IMR-90 (cell line): ENCODE data around the gene USP24. TPM values are rescaled to one million over a fixed set of nuclear protein-coding genes. Genes with fewer than 3 reads are reported as not detected.

Source experiments
- ATAC-seq: fragments of 200-7000 bp; cut with Tn5 transposase; 2 replicates; pipeline ENCODE4 v1.9.1; 2020; ENCODE audit warnings: low read depth, mild to moderate bottlenecking, moderate library complexity
- BruUV-seq: library from RNA; stranded (reverse); fragments of 400-500 nt; replicated peaks from 2 replicates; lab custom pipeline; 2021; lab: Mats Ljungman, UMichigan
- CTCF ChIA-PET: fragments of 300-600 bp; formaldehyde crosslinking; extraction: SDS; loops from one replicate; lab custom pipeline; 2021; ENCODE audit warnings: antibody characterized with exemption; lab: Yijun Ruan, JAX
- POLR2A ChIA-PET: fragments of 300-600 bp; sonication (Branson Sonifier 250); formaldehyde crosslinking; loops from one replicate; lab custom pipeline; 2022; ENCODE audit warnings: antibody characterized with exemption; ENCODE audit not compliant: unreplicated experiment; lab: Charles Lee
- DNase-seq: peaks from one replicate; pipeline ENCODE4 v3.0.0; 2013
- H2AFZ ChIP-seq: replicated peaks from 2 replicates; pipeline ENCODE3; 2013; ENCODE audit warnings: low read length, mild to moderate bottlenecking; ENCODE audit not compliant: poor library complexity
- H2AK5ac ChIP-seq: 2 replicates; pipeline ENCODE4 v1.6.1; 2013; ENCODE audit warnings: low read depth, low read length, inconsistent platforms
- H2AK9ac ChIP-seq: replicated peaks from 2 replicates; pipeline ENCODE3; 2013; ENCODE audit warnings: mild to moderate bottlenecking, low read depth, low read length, moderate library complexity; ENCODE audit not compliant: poor library complexity
- H2BK120ac ChIP-seq: 2 replicates; pipeline ENCODE4 v1.6.1; 2013; ENCODE audit warnings: low read depth, low read length, inconsistent platforms
- H2BK15ac ChIP-seq: 3 replicates; pipeline ENCODE4 v1.6.1; 2013; ENCODE audit warnings: low read depth, low read length, inconsistent platforms
- H2BK20ac ChIP-seq: 2 replicates; pipeline ENCODE4 v1.6.1; 2013; ENCODE audit warnings: low read depth, mild to moderate bottlenecking, inconsistent platforms, low read length, moderate library complexity
- H2BK5ac ChIP-seq: 2 replicates; pipeline ENCODE4 v1.6.1; 2013; ENCODE audit warnings: mild to moderate bottlenecking, low read depth, low read length, inconsistent platforms; ENCODE audit not compliant: poor library complexity, severe bottlenecking
- H3K14ac ChIP-seq: replicated peaks from 2 replicates; pipeline ENCODE4 v1.6.1; 2013; ENCODE audit warnings: low read depth, low read length, inconsistent platforms
- H3K18ac ChIP-seq: 2 replicates; pipeline ENCODE4 v1.6.1; 2013; ENCODE audit warnings: low read depth, low read length, control low read depth
- H3K23ac ChIP-seq: 2 replicates; pipeline ENCODE4 v1.6.1; 2013; ENCODE audit warnings: low read depth, low read length, inconsistent platforms
- H3K27ac ChIP-seq: 2 replicates; pipeline ENCODE4 v1.5.1; 2013; ENCODE audit warnings: mild to moderate bottlenecking, control low read depth, low read length; ENCODE audit not compliant: insufficient read depth
- H3K27me3 ChIP-seq: 2 replicates; pipeline ENCODE4 v1.6.1; 2013; ENCODE audit warnings: low read length; ENCODE audit not compliant: control insufficient read depth, insufficient read depth
- H3K36me3 ChIP-seq: 2 replicates; pipeline ENCODE4 v1.6.1; 2013; ENCODE audit warnings: low read length, mixed read lengths; ENCODE audit not compliant: control insufficient read depth, insufficient read depth
- H3K4ac ChIP-seq: 2 replicates; pipeline ENCODE4 v1.6.1; 2013; ENCODE audit warnings: low read depth, low read length, inconsistent platforms
- H3K4me1 ChIP-seq: 2 replicates; pipeline ENCODE4 v1.6.1; 2013; ENCODE audit warnings: low read length, mixed read lengths; ENCODE audit not compliant: control insufficient read depth, insufficient read depth
- H3K4me2 ChIP-seq: 2 replicates; pipeline ENCODE4 v1.6.1; 2013; ENCODE audit warnings: low read depth, mild to moderate bottlenecking, control low read depth, low read length, moderate library complexity
- H3K4me3 ChIP-seq: 2 replicates; pipeline ENCODE4 v1.5.1; 2013; ENCODE audit warnings: low read depth, mild to moderate bottlenecking, control low read depth, low read length, moderate library complexity; ENCODE audit not compliant: insufficient read depth
- H3K56ac ChIP-seq: 2 replicates; pipeline ENCODE4 v1.6.1; 2013; ENCODE audit warnings: low read length, inconsistent platforms; ENCODE audit not compliant: insufficient read depth; ENCODE audit errors: extremely low read depth
- H3K79me1 ChIP-seq, 2 experiments: 2 replicates each; pipeline ENCODE4 v1.6.1; 2013; ENCODE audit warnings: low read length in 2 of 2, inconsistent platforms in 1 of 2, low read depth in 1 of 2
- H3K9ac ChIP-seq: 2 replicates; pipeline ENCODE4 v1.6.1; 2013; ENCODE audit warnings: low read depth, low read length, control low read depth
- H3K9me1 ChIP-seq: 2 replicates; pipeline ENCODE4 v1.6.1; 2013; ENCODE audit warnings: low read length, inconsistent platforms; ENCODE audit not compliant: insufficient read depth
- H3K9me3 ChIP-seq: 2 replicates; pipeline ENCODE4 v1.6.1; 2013; ENCODE audit warnings: low read length; ENCODE audit not compliant: control insufficient read depth, insufficient read depth
- H4K20me1 ChIP-seq: 2 replicates; pipeline ENCODE4 v1.6.1; 2013; ENCODE audit warnings: low read length, inconsistent platforms; ENCODE audit not compliant: insufficient read depth
- H4K5ac ChIP-seq: 2 replicates; pipeline ENCODE4 v1.6.1; 2013; ENCODE audit warnings: mild to moderate bottlenecking, low read depth, low read length, control low read depth
- H4K8ac ChIP-seq, 2 experiments: 2 replicates each; pipeline ENCODE4 v1.6.1; 2013; ENCODE audit warnings: low read depth in 2 of 2, low read length in 2 of 2, control low read depth in 1 of 2, inconsistent platforms in 1 of 2
- H4K91ac ChIP-seq: 2 replicates; pipeline ENCODE4 v1.6.1; 2013; ENCODE audit warnings: low read depth, low read length, inconsistent platforms; ENCODE audit not compliant: insufficient read depth
- BHLHE40 ChIP-seq: fragments of 150-350 bp; IDR thresholded peaks from 2 replicates; pipeline ENCODE4 v1.6.1; 2016; ENCODE audit warnings: mild to moderate bottlenecking, low read depth, low read length
- CEBPB ChIP-seq: IDR thresholded peaks from 2 replicates; pipeline ENCODE4 v1.6.1; 2012; ENCODE audit warnings: low read depth, low read length, improper control_type of control experiment
- CHD1 ChIP-seq: IDR thresholded peaks from 2 replicates; pipeline ENCODE4 v1.6.1; 2012; ENCODE audit warnings: low read depth, low read length, improper control_type of control experiment
- FOS ChIP-seq: fragments of 150-350 bp; IDR thresholded peaks from 2 replicates; pipeline ENCODE4 v1.6.1; 2016; ENCODE audit warnings: low read depth, low read length
- MAFK ChIP-seq: IDR thresholded peaks from 2 replicates; pipeline ENCODE4 v1.6.1; 2012; ENCODE audit warnings: low read depth, low read length, improper control_type of control experiment
- MAZ ChIP-seq: IDR thresholded peaks from 2 replicates; pipeline ENCODE4 v1.6.1; 2012; ENCODE audit warnings: low read depth, mild to moderate bottlenecking, low read length, improper control_type of control experiment, moderate library complexity, borderline replicate concordance
- MXI1 ChIP-seq: IDR thresholded peaks from 2 replicates; pipeline ENCODE4 v1.6.1; 2012; ENCODE audit warnings: low read depth, mild to moderate bottlenecking, low read length, moderate library complexity, borderline replicate concordance
- NFE2L2 ChIP-seq: fragments of 150-350 bp; IDR thresholded peaks from 2 replicates; pipeline ENCODE4 v1.6.1; 2016; ENCODE audit warnings: low read depth, mild to moderate bottlenecking, low read length
- POLR2A ChIP-seq: IDR thresholded peaks from 2 replicates; pipeline ENCODE4 v1.6.1; 2012; ENCODE audit warnings: mild to moderate bottlenecking, low read depth, low read length
- RAD21 ChIP-seq: IDR thresholded peaks from 2 replicates; pipeline ENCODE4 v1.6.1; 2012; ENCODE audit warnings: low read length, improper control_type of control experiment
- RCOR1 ChIP-seq: IDR thresholded peaks from 2 replicates; pipeline ENCODE4 v1.6.1; 2012; ENCODE audit warnings: mild to moderate bottlenecking, low read length, improper control_type of control experiment; ENCODE audit not compliant: insufficient replicate concordance
- RFX5 ChIP-seq: IDR thresholded peaks from 2 replicates; pipeline ENCODE4 v1.8.0; 2012; ENCODE audit warnings: low read depth, mild to moderate bottlenecking, low read length, moderate library complexity
- SMC3 ChIP-seq: fragments of 150-350 bp; IDR thresholded peaks from 2 replicates; pipeline ENCODE4 v1.6.1; 2016; ENCODE audit warnings: low read depth, mild to moderate bottlenecking, antibody characterized with exemption, low read length, moderate library complexity
- WGBS, 2 experiments: methylation state at CpG; one replicate each; pipeline versions ENCODE4 v1.1.5 to v1.1.7; 2013; ENCODE audit warnings: missing lambda C conversion rate in 2 of 2; ENCODE audit not compliant: insufficient read length in 1 of 2; ENCODE audit errors: extremely low coverage in 2 of 2; 5-methylcytosine and 5-hydroxymethylcytosine counted together
- dilution Hi-C: fragments of 300-500 bp; cut with HindIII; formaldehyde crosslinking; loops from one replicate; pipeline ENCODE4 v1.14.3; 2018; ENCODE audit warnings: low sequenced_read_pairs; ENCODE audit not compliant: unreplicated experiment
- in situ Hi-C: fragments of 300-500 bp; cut with MboI; formaldehyde crosslinking; loops from 3 replicates; pipeline ENCODE4 v1.14.3; 2019; ENCODE audit warnings: low sequenced_read_pairs, inconsistent platforms, mixed read lengths
- intact Hi-C: fragments of 100-400 bp; cut with micrococcal nuclease; formaldehyde crosslinking; loops from 2 replicates; pipeline ENCODE4 v1.10.0; 2022
- polyA plus RNA-seq, 3 experiments: library from polyadenylated mRNA; depleted of rRNA; stranded (reverse); fragments of >200 nt; gene quantifications; 2 replicates each; pipeline ENCODE4 v1.2.3, GENCODE V29; 2012; ENCODE audit warnings: low replicate concordance in 1 of 3
- total RNA-seq: library from RNA; depleted of rRNA; stranded (reverse); fragments of >200 nt; gene quantifications from 2 replicates; pipeline ENCODE4 v1.2.3, GENCODE V29; 2012
- TF ChIP-seq, protein P1 (sequence below): conservative IDR thresholded peaks from 2 replicates; pipeline ENCODE4 v1.5.1; 2012; ENCODE audit warnings: mild to moderate bottlenecking, low read depth, low read length, improper control_type of control experiment
- TF ChIP-seq, protein P2 (sequence below): fragments of 150-350 bp; IDR thresholded peaks from 2 replicates; pipeline ENCODE4 v1.6.1; 2016; ENCODE audit warnings: low read depth, mild to moderate bottlenecking, low read length, moderate library complexity, borderline replicate concordance
- TF ChIP-seq, protein P3 (sequence below): fragments of 150-350 bp; IDR thresholded peaks from 2 replicates; pipeline ENCODE4 v1.6.1; 2017; ENCODE audit warnings: mild to moderate bottlenecking, antibody characterized with exemption, low read length, low read depth

USP24 gene
- total and polyA plus RNA-seq, 2 of the 4 experiments (the other 2 are of a cell fraction), result 8.4 to 36.7 TPM

DNA sequence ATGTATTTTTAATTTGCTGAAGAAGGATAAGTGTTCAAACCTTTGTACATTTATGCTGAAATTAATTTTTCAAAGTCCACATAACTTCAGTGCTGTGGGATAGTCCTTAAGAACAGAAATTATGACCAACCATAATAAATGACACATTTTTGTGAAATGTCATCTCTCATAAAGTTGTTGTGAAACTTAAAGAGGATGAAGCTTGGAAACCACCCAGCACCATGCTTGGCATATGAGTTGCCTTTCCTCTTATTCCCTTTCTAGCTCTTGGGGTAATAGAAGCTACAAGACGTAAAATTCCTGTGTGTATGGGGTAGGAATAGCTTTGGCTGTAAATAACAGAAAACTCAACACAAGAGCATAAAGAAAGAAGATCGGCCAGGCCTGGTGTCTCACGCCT is 18.9 kb upstream of the USP24 start:
- H3K18ac ChIP-seq, result no peak overlapping the region
- peaks cover 3% of the 10 kb centered on the region; the same call in 1 of the 2 replicates for H3K9me1 ChIP-seq
- H2AK5ac ChIP-seq, result no peak overlapping the region
- ATAC-seq (peak; percentile 36; the same call in 1 of the 2 replicates), DNase-seq (peak; percentile 35)
- WGBS, 2 experiments, result no CpG with 5 or more reads among the region's 3 CpGs
- no peak overlapping the region for H4K5ac ChIP-seq
- H4K20me1 ChIP-seq, result no peaks in the 10 kb centered on the region
- no peak overlapping the region for H2BK5ac ChIP-seq
- H3K9ac ChIP-seq, result no peak overlapping the region
- no peak overlapping the region for H3K56ac ChIP-seq
- no peak overlapping the region; the same call in 1 of the 2 replicates for H3K23ac ChIP-seq
- ChIA-PET POLR2A (no interaction called here), CTCF (no interaction called here)
- no peak overlapping the region for H4K8ac ChIP-seq
- H3K27ac ChIP-seq, result no peak overlapping the region
- no peaks in the 10 kb centered on the region for H3K9me3 ChIP-seq
- no peak overlapping the region for H3K4me2 ChIP-seq
- H2BK15ac ChIP-seq, result peak overlapping the region; percentile 68; the same call in 1 of the 3 replicates
- no peaks in the 10 kb centered on the region for H3K79me1 ChIP-seq
- no peak overlapping the region for H2BK120ac ChIP-seq
- H4K91ac ChIP-seq, result no peak overlapping the region
- TF ChIP-seq MAZ (no peak), NFE2L2 (no peak), RAD21 (no peak), POLR2A (no peak), CHD1 (no peak), SMC3 (no peak), BHLHE40 (no peak), RCOR1 (no peak), CEBPB (no peak), MAFK (no peak), FOS (no peak), MXI1 (no peak), RFX5 (no peak)
- TF ChIP-seq, protein P1, sequence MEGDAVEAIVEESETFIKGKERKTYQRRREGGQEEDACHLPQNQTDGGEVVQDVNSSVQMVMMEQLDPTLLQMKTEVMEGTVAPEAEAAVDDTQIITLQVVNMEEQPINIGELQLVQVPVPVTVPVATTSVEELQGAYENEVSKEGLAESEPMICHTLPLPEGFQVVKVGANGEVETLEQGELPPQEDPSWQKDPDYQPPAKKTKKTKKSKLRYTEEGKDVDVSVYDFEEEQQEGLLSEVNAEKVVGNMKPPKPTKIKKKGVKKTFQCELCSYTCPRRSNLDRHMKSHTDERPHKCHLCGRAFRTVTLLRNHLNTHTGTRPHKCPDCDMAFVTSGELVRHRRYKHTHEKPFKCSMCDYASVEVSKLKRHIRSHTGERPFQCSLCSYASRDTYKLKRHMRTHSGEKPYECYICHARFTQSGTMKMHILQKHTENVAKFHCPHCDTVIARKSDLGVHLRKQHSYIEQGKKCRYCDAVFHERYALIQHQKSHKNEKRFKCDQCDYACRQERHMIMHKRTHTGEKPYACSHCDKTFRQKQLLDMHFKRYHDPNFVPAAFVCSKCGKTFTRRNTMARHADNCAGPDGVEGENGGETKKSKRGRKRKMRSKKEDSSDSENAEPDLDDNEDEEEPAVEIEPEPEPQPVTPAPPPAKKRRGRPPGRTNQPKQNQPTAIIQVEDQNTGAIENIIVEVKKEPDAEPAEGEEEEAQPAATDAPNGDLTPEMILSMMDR, result no peak
- TF ChIP-seq, protein P2, sequence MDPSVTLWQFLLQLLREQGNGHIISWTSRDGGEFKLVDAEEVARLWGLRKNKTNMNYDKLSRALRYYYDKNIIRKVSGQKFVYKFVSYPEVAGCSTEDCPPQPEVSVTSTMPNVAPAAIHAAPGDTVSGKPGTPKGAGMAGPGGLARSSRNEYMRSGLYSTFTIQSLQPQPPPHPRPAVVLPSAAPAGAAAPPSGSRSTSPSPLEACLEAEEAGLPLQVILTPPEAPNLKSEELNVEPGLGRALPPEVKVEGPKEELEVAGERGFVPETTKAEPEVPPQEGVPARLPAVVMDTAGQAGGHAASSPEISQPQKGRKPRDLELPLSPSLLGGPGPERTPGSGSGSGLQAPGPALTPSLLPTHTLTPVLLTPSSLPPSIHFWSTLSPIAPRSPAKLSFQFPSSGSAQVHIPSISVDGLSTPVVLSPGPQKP, result no peak
- TF ChIP-seq, protein P3, sequence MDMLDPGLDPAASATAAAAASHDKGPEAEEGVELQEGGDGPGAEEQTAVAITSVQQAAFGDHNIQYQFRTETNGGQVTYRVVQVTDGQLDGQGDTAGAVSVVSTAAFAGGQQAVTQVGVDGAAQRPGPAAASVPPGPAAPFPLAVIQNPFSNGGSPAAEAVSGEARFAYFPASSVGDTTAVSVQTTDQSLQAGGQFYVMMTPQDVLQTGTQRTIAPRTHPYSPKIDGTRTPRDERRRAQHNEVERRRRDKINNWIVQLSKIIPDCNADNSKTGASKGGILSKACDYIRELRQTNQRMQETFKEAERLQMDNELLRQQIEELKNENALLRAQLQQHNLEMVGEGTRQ, result no peak
- dilution Hi-C loops (no loop called here), intact Hi-C loops (no loop called here), in situ Hi-C loops (no loop called here)
- 0 out of 2 replicates have a peak overlapping the region, but pooled peaks have one; percentile 15 for H3K14ac ChIP-seq
- H3K4me3 ChIP-seq, result no peak overlapping the region
- H2AFZ ChIP-seq, result no peak overlapping the region
- H3K4ac ChIP-seq, result no peak overlapping the region
- H3K36me3 ChIP-seq, result no peaks in the 10 kb centered on the region
- H2AK9ac ChIP-seq, result no peak overlapping the region
- BruUV-seq, result no TSS peak
- no peaks in the 10 kb centered on the region; the same call in 1 of the 2 replicates for H3K27me3 ChIP-seq
- H2BK20ac ChIP-seq, result no peak overlapping the region
- peaks cover 4% of the 10 kb centered on the region for H3K4me1 ChIP-seq
